Thyroid gland (tissue), 4 donors: ENCODE measurements around the gene CERK. TPM values are rescaled to one million over a fixed set of nuclear protein-coding genes. Genes with fewer than 3 reads are reported as not detected.

Source experiments
- DNase-seq, 2 donors: peaks; one replicate each; pipeline ENCODE4 v3.0.0-alpha.2; 2019
- H3K27ac ChIP-seq, 3 donors: fragments of 200-600 bp; sonication (generic); 1 replicate in 2 of 3; 2 replicates in 1 of 3; pipeline ENCODE4 v1.5.1; 2016 to 2019; ENCODE audit warnings: mild to moderate bottlenecking in 1 of 3, moderate library complexity in 1 of 3
- H3K27me3 ChIP-seq: fragments of 200-600 bp; sonication (generic); one replicate; pipeline ENCODE4 v1.5.1; 2019
- H3K36me3 ChIP-seq, 2 donors: fragments of 200-600 bp; sonication (generic); one replicate each; pipeline ENCODE4 v1.5.1; 2016 to 2019
- H3K4me1 ChIP-seq, 2 donors: fragments of 200-600 bp; sonication (generic); one replicate each; pipeline ENCODE4 v1.5.1; 2017 to 2019
- H3K4me3 ChIP-seq, 3 donors: fragments of 200-600 bp; sonication (generic); replicated peaks in 1 of 3; 1 replicate in 2 of 3; 2 replicates in 1 of 3; pipeline ENCODE4 v1.5.1; 2016; ENCODE audit warnings: mild to moderate bottlenecking in 1 of 3
- H3K9me3 ChIP-seq: fragments of 200-600 bp; sonication (generic); one replicate; pipeline ENCODE4 v1.5.1; 2017
- POLR2A ChIP-seq, 2 donors: fragments of 450-650 bp; IDR thresholded peaks; one replicate each; pipeline ENCODE4 v1.6.1; 2017; ENCODE audit warnings: antibody characterized with exemption in 2 of 2, mild to moderate bottlenecking in 2 of 2, moderate library complexity in 1 of 2
- WGBS, 2 donors: methylation state at CpG; one replicate each; pipeline ENCODE4 v1.1.5; 2017; 5-methylcytosine and 5-hydroxymethylcytosine counted together
- intact Hi-C: fragments of 100-400 bp; cut with DNase I; formaldehyde crosslinking; loops from one replicate; pipeline ENCODE4 v1.15.1; 2023
- total RNA-seq, 4 donors: library from RNA; depleted of rRNA; stranded (reverse); fragments of >200 nt; gene quantifications; one replicate each; pipeline ENCODE4 v1.2.3, GENCODE V29; 2016
- TF ChIP-seq, protein P1 (sequence below), 6 experiments: fragments of 200-600 bp in 3 of 6; fragments of 450-650 bp in 3 of 6; sonication (generic) in 3 of 6; IDR thresholded peaks; one replicate each; pipeline ENCODE4 v1.5.1; 2016 to 2019; ENCODE audit warnings: antibody characterized with exemption in 6 of 6, mild to moderate bottlenecking in 2 of 6, inconsistent platforms in 1 of 6, moderate library complexity in 1 of 6

CERK gene
- total RNA-seq, 4 donors from 2014 or later, result 74.6 to 84.7 (median 81.5) TPM

DNA sequence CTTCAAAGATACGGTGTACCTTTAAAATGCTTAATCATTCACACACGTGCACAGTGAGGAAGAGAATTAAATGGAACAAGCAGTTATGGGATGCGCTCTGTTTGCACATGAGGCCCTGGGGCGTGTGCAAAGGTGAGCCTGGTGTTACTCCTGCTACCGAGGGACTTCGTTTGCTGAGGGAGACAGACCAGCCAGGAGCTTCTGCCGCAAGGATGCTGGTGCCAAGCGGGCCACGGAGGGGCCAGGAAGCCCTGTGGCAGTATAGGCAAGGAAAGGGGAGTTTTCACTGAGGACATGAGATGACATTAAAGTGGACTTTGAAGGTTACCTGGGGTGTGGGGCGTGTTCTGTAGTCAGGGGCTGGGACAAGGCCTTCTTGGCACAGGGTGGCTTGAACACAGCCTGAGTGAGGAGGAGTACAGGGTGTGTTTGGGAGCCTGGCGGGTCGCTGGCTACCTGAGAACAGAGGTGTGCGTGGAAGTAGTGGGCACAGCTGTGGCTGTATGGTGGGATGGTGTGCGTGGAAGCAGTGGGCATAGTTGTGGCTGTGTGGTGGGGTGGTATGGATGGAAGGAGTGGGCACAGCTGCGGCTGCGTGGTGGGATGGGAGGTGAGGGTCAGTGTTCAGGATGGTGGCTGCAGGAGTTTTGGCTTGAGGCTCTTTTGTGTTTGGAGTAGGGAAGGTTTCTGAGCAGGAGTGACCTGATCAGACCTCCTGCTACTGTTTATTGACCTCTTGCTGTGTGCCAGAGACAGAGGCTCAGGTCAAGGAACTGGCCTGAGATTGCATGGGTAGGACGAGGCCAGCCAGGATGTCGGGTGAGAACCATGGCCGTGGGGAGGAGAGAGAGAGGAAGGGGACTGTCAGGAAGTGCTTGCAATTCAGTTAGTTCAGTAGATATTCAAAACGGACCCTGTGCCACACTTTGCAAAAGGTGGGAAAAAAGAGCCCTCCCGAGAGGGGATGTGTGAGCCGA, 38.1 kb upstream of the CERK start:
- H3K27me3 ChIP-seq, result no peaks in the 10 kb centered on the region
- H3K4me3 ChIP-seq, result no peak overlapping the region
- intact Hi-C loops, result no loop called here
- no peaks in the 10 kb centered on the region for H3K9me3 ChIP-seq
- H3K27ac ChIP-seq, result no peak overlapping the region
- 90% methylated on average over 22 of the region's 22 CpGs for WGBS, 2 donors
- DNase-seq, result no peak
- no peaks in the 10 kb centered on the region for H3K36me3 ChIP-seq
- TF ChIP-seq POLR2A (IDR thresholded peaks at IDR 0.05), result no peak
- TF ChIP-seq, protein P1, sequence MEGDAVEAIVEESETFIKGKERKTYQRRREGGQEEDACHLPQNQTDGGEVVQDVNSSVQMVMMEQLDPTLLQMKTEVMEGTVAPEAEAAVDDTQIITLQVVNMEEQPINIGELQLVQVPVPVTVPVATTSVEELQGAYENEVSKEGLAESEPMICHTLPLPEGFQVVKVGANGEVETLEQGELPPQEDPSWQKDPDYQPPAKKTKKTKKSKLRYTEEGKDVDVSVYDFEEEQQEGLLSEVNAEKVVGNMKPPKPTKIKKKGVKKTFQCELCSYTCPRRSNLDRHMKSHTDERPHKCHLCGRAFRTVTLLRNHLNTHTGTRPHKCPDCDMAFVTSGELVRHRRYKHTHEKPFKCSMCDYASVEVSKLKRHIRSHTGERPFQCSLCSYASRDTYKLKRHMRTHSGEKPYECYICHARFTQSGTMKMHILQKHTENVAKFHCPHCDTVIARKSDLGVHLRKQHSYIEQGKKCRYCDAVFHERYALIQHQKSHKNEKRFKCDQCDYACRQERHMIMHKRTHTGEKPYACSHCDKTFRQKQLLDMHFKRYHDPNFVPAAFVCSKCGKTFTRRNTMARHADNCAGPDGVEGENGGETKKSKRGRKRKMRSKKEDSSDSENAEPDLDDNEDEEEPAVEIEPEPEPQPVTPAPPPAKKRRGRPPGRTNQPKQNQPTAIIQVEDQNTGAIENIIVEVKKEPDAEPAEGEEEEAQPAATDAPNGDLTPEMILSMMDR (IDR thresholded peaks at IDR 0.05), result no peak
- H3K4me1 ChIP-seq, result peaks cover 14 to 62% of the 10 kb centered on the region in 2 donors

DNA sequence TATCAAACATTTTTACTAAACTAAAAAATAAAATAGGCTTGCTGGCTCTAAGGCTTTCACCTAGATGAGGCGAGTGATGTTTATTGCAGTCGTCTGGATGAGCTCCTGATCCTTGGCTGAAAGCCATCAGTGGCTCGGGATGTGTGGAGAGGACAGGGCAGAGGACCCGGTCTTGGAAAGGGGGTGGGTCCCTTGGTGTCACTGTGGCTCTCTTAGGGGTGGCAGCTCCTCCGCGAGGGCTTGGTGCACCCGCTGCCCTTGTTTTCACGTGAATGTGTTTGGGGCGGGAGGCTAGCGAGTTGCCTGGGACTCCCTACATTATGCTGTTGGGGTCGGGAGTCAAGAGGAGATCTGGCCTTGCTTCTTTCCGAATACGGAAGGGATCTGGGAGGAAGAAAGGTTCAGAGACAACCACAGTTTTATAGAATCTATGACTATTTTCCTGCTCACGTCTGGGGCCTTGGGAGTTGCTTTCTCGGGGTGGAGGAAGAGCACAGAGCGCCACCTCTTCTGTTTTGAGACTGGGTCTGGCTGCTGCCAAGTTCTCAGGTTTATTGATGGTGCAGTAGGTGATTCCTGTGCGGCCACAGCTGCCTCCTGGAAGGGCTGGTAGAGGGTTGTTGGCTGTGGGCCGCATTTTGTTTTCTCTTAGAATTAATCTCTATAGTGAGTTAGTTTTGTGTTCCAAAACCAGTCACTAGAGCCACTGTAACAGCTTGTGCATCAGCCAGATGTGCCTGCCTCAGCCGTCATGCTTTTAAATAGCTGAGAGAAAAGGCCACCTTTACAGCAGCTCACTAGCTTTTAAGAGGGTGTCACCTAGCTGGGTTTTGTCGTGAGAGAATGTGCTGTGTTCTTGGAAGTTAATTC, 37.2 kb upstream of the CERK start:
- Histone ChIP-seq H3K27ac (no peak overlapping the region), H3K27me3 (no peaks in the 10 kb centered on the region), H3K36me3 (no peaks in the 10 kb centered on the region), H3K4me3 (no peak overlapping the region), H3K9me3 (no peaks in the 10 kb centered on the region), H3K4me1 (peaks cover 14 to 60% of the 10 kb centered on the region in 2 donors)
- 79% methylated on average over 20 of the region's 20 CpGs for WGBS, 2 donors
- TF ChIP-seq POLR2A (IDR thresholded peaks at IDR 0.05), result no peak
- TF ChIP-seq, protein P1 (IDR thresholded peaks at IDR 0.05), result no peak
- no peak for DNase-seq
- intact Hi-C loops, result no loop called here

DNA sequence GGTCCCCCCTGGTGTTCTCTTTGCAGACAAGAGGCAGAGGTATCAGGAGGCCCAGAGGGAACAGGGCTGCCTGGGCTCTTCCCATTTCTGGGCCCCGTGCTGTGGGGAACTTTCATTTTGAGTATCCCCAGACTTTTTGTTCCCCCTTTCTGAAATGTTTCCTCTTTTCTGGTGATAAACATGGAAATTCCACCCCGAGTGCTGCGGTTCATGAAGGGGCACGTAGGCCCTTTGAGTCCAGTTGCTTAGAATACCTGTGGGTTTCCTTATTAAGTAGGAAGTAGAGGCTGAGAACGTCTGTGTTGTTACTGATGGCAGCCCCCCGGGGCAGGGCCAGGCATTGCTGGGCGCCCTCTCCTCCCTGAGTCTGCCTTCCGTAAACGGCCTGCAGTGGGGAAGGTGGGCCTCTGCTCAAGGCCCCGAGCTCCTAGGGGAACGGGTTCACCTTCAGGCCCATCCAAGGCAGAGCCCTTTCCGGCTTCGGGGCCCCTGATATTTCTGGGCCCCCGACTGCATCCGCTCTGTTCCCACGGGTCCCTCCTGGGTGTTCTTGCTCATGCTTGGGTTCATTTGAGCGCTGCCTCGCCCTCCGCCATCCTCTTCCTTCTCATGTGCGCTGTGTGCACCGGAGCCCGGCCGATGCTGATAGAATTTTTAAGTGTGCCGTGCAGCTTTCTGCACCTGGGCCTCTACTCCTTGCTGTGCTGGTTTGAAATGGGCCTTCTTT, 36.4 kb upstream of the CERK start:
- H3K9me3 ChIP-seq, result no peaks in the 10 kb centered on the region
- intact Hi-C loops, result no loop called here
- H3K4me3 ChIP-seq, result no peak overlapping the region
- peak overlapping the region; percentile 3 to 69 (median 36) for H3K27ac ChIP-seq
- no peaks in the 10 kb centered on the region for H3K36me3 ChIP-seq
- 91 to 96% methylated on average over 18 to 24 of the region's 24 CpGs for WGBS, 2 donors
- no peak for DNase-seq
- no peaks in the 10 kb centered on the region for H3K27me3 ChIP-seq
- peaks cover 17 to 64% of the 10 kb centered on the region in 2 donors for H3K4me1 ChIP-seq
- TF ChIP-seq, protein P1 (IDR thresholded peaks at IDR 0.05), result no peak
- TF ChIP-seq POLR2A (IDR thresholded peaks at IDR 0.05), result no peak

DNA sequence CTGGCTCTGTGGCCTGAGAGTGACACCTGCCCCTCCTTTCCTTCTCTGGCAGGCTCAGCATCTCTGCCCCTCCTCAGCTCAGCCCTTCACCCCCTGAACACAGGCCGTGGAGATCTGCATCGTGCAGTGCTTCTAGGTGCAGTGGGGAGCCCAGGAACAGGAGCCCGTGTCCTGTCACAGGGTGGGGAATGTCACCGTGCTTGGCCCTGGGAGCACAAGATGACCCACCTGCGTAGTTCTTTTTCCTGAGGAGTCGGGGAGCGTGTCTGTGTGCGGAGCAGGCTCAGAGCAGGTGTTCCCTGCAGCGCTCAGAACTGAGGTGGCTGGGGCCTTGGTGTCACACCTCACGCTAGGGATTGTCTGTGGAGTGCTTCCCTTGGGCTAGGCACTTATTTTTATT, 35.0 kb upstream of the CERK start:
- no peaks in the 10 kb centered on the region for H3K9me3 ChIP-seq
- H3K4me3 ChIP-seq, result no peak overlapping the region
- WGBS, 2 donors, result 88 to 97% methylated on average over 8 to 10 of the region's 10 CpGs
- no peak for DNase-seq
- intact Hi-C loops, result no loop called here
- peak overlapping the region in 1 of 3 donors; percentile 69 for H3K27ac ChIP-seq
- H3K27me3 ChIP-seq, result no peaks in the 10 kb centered on the region
- H3K4me1 ChIP-seq, result peaks cover 29 to 78% of the 10 kb centered on the region in 2 donors
- TF ChIP-seq, protein P1 (IDR thresholded peaks at IDR 0.05), result no peak
- no peak for TF ChIP-seq POLR2A (IDR thresholded peaks at IDR 0.05)
- H3K36me3 ChIP-seq, result no peaks in the 10 kb centered on the region
